Erythroblast (primary cell): Measurements from ENCODE around the gene AKAP13.

Experiments used
- GATA1 ChIP-seq: IDR thresholded peaks from 2 replicates; pipeline ENCODE4 v1.6.1; 2011; ENCODE audit warnings: low read depth, mild to moderate bottlenecking, control low read depth, low read length, moderate library complexity
- POLR2A ChIP-seq: IDR thresholded peaks from 2 replicates; pipeline ENCODE4 v1.6.1; 2011; ENCODE audit warnings: mild to moderate bottlenecking, low read length

DNA sequence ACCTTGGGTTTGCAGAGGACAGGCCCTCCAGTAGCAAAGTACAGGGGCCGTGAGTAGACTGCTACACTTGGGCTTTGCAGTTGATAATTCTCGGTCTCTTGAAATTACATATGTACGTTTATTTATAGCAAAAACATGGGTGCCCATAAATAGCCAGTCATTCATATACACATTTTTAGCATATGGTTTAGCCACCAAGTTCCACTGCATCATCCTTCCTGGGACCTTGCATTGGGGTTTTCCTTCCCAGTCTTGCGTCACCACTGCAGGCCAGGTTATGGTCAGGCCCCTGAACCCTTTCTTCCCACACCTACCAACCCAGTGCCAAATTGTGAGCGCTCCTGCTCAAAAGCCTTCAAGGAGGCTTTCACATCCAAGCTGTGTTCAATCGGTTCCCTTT, 401.7 kb downstream of the AKAP13 start:
- no peak for TF ChIP-seq POLR2A
- no peak for TF ChIP-seq GATA1
